Endothelial cell of umbilical vein (primary cell): ENCODE results near the gene NEMP2. TPM values are rescaled to one million over a fixed set of nuclear protein-coding genes. Genes with fewer than 3 reads are reported as not detected.

Source experiments
- BruUV-seq: library from RNA; stranded (reverse); fragments of 400-500 nt; replicated peaks from 2 replicates; lab custom pipeline; 2021; lab: Mats Ljungman, UMichigan
- CTCF ChIA-PET: fragments of 300-600, 350-600 bp; sonication (Branson Sonifier 250); formaldehyde crosslinking; loops from one replicate; lab custom pipeline; 2021; ENCODE audit warnings: antibody characterized with exemption, inconsistent platforms; lab: Charles Lee
- POLR2A ChIA-PET: fragments of 300-600, 350-600 bp; sonication (Branson Sonifier 250); formaldehyde crosslinking; loops from one replicate; lab custom pipeline; 2021; ENCODE audit warnings: antibody characterized with exemption, inconsistent platforms; lab: Charles Lee
- DNase-seq: peaks from one replicate; pipeline ENCODE4 v3.0.0-alpha.2; 2011; ENCODE audit warnings: low read depth, low spot score
- FAIRE-seq: peaks from 2 replicates; lab custom pipeline; 2011; peaks lifted over from hg19 to GRCh38; lab: Jason Lieb, UNC
- H2AFZ ChIP-seq: 2 replicates; pipeline ENCODE4 v1.6.0; 2012; ENCODE audit warnings: low read depth, low read length, control low read depth, inconsistent platforms
- H3K27ac ChIP-seq: 2 replicates; pipeline ENCODE4 v1.5.1; 2011; ENCODE audit warnings: low read depth, mild to moderate bottlenecking, control low read depth, low read length, moderate library complexity; ENCODE audit not compliant: insufficient read depth
- H3K27me3 ChIP-seq, 2 experiments: 2 replicates each; pipeline versions ENCODE4 v1.6.0 to v1.6.1; 2011; ENCODE audit warnings: low read length in 2 of 2, mixed read lengths in 1 of 2; ENCODE audit not compliant: control insufficient read depth in 2 of 2, insufficient read depth in 2 of 2
- H3K36me3 ChIP-seq, 2 experiments: 2 replicates in 1 of 2; 3 replicates in 1 of 2; pipeline ENCODE4 v1.5.1; 2011; ENCODE audit warnings: low read length in 2 of 2, mild to moderate bottlenecking in 1 of 2, moderate library complexity in 1 of 2; ENCODE audit not compliant: control insufficient read depth in 2 of 2, insufficient read depth in 2 of 2; ENCODE audit errors: extremely low read depth in 1 of 2
- H3K4me1 ChIP-seq: 3 replicates; pipeline ENCODE4 v1.5.1; 2011; ENCODE audit warnings: mild to moderate bottlenecking, low read length; ENCODE audit not compliant: control insufficient read depth, insufficient read depth; ENCODE audit errors: extremely low read depth
- H3K4me2 ChIP-seq: 2 replicates; pipeline ENCODE4 v1.6.1; 2011; ENCODE audit warnings: low read length, control low read depth, mixed read lengths; ENCODE audit not compliant: insufficient read depth
- H3K4me3 ChIP-seq, 3 experiments: fragments of 200-600 bp in 1 of 3; sonication (generic), shearing (Covaris generic) in 1 of 3; replicated peaks in 1 of 3; 2 replicates each; pipeline ENCODE4 v1.5.1; 2011 to 2016; ENCODE audit warnings: control low read depth in 3 of 3, low read length in 3 of 3, mild to moderate bottlenecking in 2 of 3, inconsistent platforms in 1 of 3, low read depth in 1 of 3, moderate library complexity in 1 of 3; ENCODE audit not compliant: insufficient read depth in 1 of 3
- H3K79me2 ChIP-seq: 2 replicates; pipeline ENCODE4 v1.6.0; 2012; ENCODE audit warnings: low read length, inconsistent platforms; ENCODE audit not compliant: control insufficient read depth, insufficient read depth
- H3K9ac ChIP-seq: replicated peaks from 2 replicates; pipeline ENCODE3; 2011; ENCODE audit warnings: low read length, control low read depth; ENCODE audit not compliant: insufficient read depth; ENCODE audit errors: extremely low read depth
- H3K9me1 ChIP-seq: replicated peaks from 3 replicates; pipeline ENCODE4 v1.6.0; 2011; ENCODE audit warnings: mild to moderate bottlenecking, low read length; ENCODE audit not compliant: control insufficient read depth, insufficient read depth; ENCODE audit errors: extremely low read depth
- H3K9me3 ChIP-seq: replicated peaks from 2 replicates; pipeline ENCODE4 v1.5.1; 2012; ENCODE audit warnings: low read length, inconsistent platforms; ENCODE audit not compliant: control insufficient read depth, insufficient read depth
- H4K20me1 ChIP-seq: replicated peaks from 2 replicates; pipeline ENCODE3; 2011; ENCODE audit warnings: mild to moderate bottlenecking, low read length; ENCODE audit not compliant: control insufficient read depth, insufficient read depth; ENCODE audit errors: extremely low read depth
- EZH2 ChIP-seq: IDR thresholded peaks from 2 replicates; pipeline ENCODE4 v1.6.1; 2012; ENCODE audit warnings: borderline replicate concordance, low read depth, mild to moderate bottlenecking, moderate library complexity, low read length, inconsistent platforms; ENCODE audit not compliant: severe bottlenecking
- FOS ChIP-seq: IDR thresholded peaks from 2 replicates; pipeline ENCODE4 v1.6.1; 2011; ENCODE audit warnings: mild to moderate bottlenecking, low read length, moderate library complexity, borderline replicate concordance; ENCODE audit not compliant: insufficient read depth
- GATA2 ChIP-seq: IDR thresholded peaks from 2 replicates; pipeline ENCODE4 v1.7.0; 2011; ENCODE audit warnings: low read depth, mild to moderate bottlenecking, moderate library complexity, mixed read lengths, low read length; ENCODE audit not compliant: insufficient read length, insufficient read depth
- JUN ChIP-seq: IDR thresholded peaks from 2 replicates; pipeline ENCODE4 v1.6.1; 2011; ENCODE audit warnings: borderline replicate concordance, low read depth; ENCODE audit not compliant: insufficient read length, insufficient read depth
- MAX ChIP-seq: IDR thresholded peaks from 2 replicates; pipeline ENCODE4 v1.6.1; 2011; ENCODE audit not compliant: insufficient read depth, insufficient read length
- MYC ChIP-seq: IDR thresholded peaks from one replicate; pipeline ENCODE4 v1.6.1; 2011; ENCODE audit warnings: mild to moderate bottlenecking, low read depth, low read length
- POLR2A ChIP-seq: IDR thresholded peaks from 2 replicates; pipeline ENCODE4 v1.6.1; 2012; ENCODE audit warnings: low read depth, mild to moderate bottlenecking, control low read depth, low read length
- POLR2AphosphoS5 ChIP-seq: IDR thresholded peaks from 2 replicates; pipeline ENCODE4 v1.6.1; 2012; ENCODE audit warnings: low read depth, mild to moderate bottlenecking, control low read depth, low read length, moderate library complexity; ENCODE audit not compliant: insufficient read depth
- dilution Hi-C: fragments of 300-500 bp; cut with MboI; formaldehyde crosslinking; loops from one replicate; pipeline ENCODE4 v1.15.0; 2019; ENCODE audit warnings: low sequenced_read_pairs; ENCODE audit not compliant: extremely low pct_ligation_motif_present
- intact Hi-C: fragments of 100-400 bp; cut with micrococcal nuclease; formaldehyde crosslinking; loops from one replicate; pipeline ENCODE4 v1.10.0; 2022
- polyA plus RNA-seq, 4 experiments: library from polyadenylated mRNA; depleted of rRNA in 3 of 4; stranded (reverse) in 3 of 4; unstranded in 1 of 4; fragments of >200 nt; gene quantifications; 2 replicates each; pipeline versions ENCODE4 v1.2.1 to v1.2.3, GENCODE V29; 2011 to 2012; ENCODE audit warnings: missing spikeins in 1 of 4
- total RNA-seq: library from RNA; stranded (reverse); gene quantifications from 2 replicates; pipeline ENCODE4 v1.2.3, GENCODE V29; 2021
- TF ChIP-seq, protein P1 (sequence below), 2 donors: IDR thresholded peaks; 1 replicate in 1 of 2; 2 replicates in 1 of 2; pipeline ENCODE4 v1.5.1; 2011; ENCODE audit warnings: low read length in 2 of 2, mild to moderate bottlenecking in 2 of 2, moderate library complexity in 2 of 2, control low read depth in 1 of 2, inconsistent platforms in 1 of 2, low read depth in 1 of 2; ENCODE audit not compliant: insufficient read depth in 1 of 2; ENCODE audit errors: extremely low read depth in 1 of 2

The NEMP2 gene
- total and polyA plus RNA-seq, 2 donors (not counting 3 experiments of a cell fraction or from before 2014, with no cell fraction given), result 3.1 to 8.4 TPM

DNA sequence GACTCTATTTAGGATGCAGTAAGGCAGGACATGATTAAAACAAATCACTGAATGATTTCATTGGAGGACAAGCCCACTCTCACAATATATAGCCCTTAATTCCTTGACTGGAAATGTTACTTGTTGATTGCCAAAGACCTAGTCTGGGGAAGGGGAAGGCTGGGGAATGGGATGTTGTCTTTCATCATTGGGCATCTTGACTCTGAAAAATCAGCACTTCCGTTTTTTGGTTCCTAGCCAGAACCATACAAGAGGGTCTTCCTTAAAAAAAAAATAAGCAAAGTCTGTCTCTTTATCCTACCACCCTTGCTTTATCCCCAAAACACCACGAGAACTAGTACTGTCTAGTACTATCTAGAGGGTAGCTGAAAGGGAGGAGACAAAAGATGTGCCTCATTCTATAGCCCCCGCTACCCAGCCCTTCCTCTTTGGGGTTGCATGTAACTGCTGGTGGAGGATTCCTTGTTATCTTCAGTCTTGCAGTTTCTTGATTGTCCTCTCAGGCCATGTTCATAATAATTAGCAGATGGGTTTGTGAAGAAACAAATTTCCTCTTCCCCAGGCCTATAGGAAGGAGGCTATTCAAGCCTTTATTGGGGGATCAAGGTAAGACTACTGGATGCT lies 55.8 kb downstream of the NEMP2 start:
- ChIA-PET POLR2A (no interaction called here), CTCF (no interaction called here)
- FAIRE-seq (no peak), DNase-seq (no peak)
- Histone ChIP-seq H3K9ac (no peak overlapping the region), H3K4me1 (no peaks in the 10 kb centered on the region), H2AFZ (no peak overlapping the region), H4K20me1 (no peaks in the 10 kb centered on the region), H3K36me3 (no peaks in the 10 kb centered on the region), H3K79me2 (no peaks in the 10 kb centered on the region), H3K9me1 (no peaks in the 10 kb centered on the region), H3K4me2 (no peak overlapping the region), H3K27ac (no peak overlapping the region), H3K9me3 (no peaks in the 10 kb centered on the region), H3K27me3 (no peaks in the 10 kb centered on the region), H3K4me3 (no peak overlapping the region)
- intact Hi-C loops (no loop called here), dilution Hi-C loops (no loop called here)
- TF ChIP-seq MYC (no peak), POLR2A (no peak), FOS (no peak), JUN (no peak), EZH2 (no peak), POLR2AphosphoS5 (no peak), MAX (no peak), GATA2 (no peak)
- TF ChIP-seq, protein P1, sequence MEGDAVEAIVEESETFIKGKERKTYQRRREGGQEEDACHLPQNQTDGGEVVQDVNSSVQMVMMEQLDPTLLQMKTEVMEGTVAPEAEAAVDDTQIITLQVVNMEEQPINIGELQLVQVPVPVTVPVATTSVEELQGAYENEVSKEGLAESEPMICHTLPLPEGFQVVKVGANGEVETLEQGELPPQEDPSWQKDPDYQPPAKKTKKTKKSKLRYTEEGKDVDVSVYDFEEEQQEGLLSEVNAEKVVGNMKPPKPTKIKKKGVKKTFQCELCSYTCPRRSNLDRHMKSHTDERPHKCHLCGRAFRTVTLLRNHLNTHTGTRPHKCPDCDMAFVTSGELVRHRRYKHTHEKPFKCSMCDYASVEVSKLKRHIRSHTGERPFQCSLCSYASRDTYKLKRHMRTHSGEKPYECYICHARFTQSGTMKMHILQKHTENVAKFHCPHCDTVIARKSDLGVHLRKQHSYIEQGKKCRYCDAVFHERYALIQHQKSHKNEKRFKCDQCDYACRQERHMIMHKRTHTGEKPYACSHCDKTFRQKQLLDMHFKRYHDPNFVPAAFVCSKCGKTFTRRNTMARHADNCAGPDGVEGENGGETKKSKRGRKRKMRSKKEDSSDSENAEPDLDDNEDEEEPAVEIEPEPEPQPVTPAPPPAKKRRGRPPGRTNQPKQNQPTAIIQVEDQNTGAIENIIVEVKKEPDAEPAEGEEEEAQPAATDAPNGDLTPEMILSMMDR (IDR thresholded peaks at IDR 0.05; ENCODE audit: extremely low read depth in 1 of 2, insufficient read depth in 1 of 2, low read depth in 1 of 2, low read length in 2 of 2), result no peak
- no TSS peak for BruUV-seq
